HT1080 (cell line): ENCODE results near the gene CBX4. TPM values are rescaled to one million over a fixed set of nuclear protein-coding genes. Genes with fewer than 3 reads are reported as not detected.

ENCODE experiments used
- DNase-seq: peaks from one replicate; pipeline ENCODE4 v3.0.0-alpha.2; 2015; ENCODE audit warnings: low read depth
- total RNA-seq: library from RNA; depleted of rRNA; stranded (reverse); fragments of >200 nt; shearing (Covaris generic); gene quantifications from 2 replicates; pipeline ENCODE4 v1.2.3, GENCODE V29; 2014

CBX4 gene
- total RNA-seq, 1 experiment from 2014 or later, result 33.0 TPM

DNA sequence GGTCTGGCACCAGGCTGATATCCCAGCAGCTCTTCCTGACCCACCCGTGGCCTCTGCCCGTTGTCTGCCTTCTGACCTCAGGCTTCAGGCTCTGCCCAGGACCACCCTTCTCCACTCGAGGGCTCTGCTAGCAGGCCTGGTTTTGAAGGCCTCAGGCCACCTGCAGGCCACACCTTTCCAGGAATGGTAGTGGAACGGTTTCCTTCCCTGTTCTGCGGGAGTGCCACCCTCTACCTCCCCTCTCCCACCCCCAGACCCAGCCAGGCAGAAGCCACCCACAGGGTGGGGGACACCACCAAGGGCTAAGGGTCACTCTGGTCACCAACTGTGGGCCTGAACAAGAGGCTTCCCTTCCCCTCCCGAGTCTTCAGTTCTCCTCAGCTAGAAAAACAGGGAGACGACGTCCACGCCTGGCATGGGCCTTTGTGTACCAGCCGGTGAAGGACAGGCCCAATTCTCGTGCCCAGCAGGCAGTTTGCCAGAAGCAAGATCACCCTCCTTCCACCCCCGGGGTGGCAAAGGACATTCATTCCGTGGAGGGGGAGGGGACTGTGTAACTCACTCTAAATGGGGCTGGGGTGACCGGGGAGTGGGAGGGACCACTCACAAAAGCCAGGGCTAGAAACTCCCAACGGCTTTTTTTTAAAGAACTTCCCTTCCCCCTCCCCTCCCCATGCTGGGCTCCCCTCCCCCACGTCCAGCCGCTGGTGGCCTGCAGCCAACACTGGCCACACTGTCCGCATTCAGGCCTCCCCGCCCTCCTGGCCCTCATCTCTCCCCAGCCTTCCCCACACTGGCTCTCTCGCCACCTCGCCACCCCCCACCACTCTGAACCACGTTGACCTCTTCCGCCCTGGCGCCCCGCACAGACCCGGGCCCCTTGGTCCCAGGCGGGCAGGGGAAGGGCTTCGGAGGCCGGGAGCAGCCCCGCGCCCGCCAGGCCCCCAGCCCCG lies 7.7 kb downstream of the CBX4 start:
- DNase-seq, result no peak

DNA sequence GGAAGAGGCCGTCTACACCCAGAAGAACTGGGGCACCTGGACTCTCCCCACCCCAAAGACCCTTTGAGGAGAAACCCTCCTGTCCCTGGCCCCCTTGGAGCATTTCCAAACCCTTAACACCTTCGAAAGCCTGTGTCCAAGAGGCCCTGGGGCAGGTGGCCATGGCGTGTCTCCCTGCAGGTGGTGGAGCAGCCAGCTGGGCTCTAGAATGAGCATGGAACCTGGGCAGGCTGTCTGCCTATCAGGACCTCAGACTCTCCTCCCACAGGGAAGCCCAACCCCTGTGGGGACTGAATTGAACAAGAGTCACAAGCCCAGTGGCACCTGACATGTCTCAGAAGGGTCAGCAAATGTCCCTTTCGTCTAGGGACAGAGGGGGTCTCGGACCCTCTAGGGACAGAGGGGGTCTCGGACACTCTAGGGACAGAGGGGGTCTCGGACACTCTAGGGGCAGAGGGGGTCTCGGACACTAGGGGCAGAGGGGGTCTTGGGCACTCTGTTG lies 8.4 kb downstream of the CBX4 start:
- no peak for DNase-seq

DNA sequence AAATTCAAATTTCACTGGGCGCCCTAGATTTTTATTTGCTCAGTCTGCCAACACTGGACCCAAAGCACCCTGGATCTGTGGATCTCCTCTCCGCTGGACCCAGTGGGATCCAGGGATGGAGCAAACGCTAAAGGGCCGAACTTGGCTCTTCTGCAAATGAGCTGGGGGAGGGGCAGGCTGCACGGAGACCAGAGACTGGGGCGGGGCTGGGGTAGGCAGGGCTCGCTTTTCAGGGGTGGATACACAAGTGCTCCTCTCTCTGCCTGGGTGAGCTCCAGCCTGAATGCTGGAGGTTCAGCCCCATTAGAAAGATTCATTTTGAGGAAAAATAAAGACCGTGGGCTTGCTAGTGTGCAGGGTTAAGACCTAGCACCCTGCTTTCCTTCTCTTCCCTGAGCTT lies 8.9 kb downstream of the CBX4 start:
- DNase-seq, result no peak

DNA sequence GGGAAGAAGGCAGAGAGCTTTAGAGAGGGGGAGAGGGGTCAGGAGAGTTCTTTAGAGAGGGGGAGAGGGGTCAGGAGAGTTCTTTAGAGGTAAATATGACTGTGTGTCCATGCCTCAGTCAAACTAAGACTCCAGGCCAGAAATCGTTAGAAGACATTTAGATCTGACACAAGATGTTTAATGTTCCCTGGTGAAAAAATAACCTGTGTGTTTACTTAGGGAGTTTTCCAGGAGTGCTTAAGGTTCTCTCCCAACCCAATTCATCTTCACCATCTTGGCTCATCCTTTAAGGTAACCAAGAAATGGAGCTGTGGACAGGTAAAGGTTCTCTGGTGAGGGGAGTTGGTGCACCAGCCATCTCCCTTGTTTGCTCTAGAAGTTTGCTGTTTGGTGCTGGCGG lies 9.8 kb downstream of the CBX4 start:
- DNase-seq, result no peak

DNA sequence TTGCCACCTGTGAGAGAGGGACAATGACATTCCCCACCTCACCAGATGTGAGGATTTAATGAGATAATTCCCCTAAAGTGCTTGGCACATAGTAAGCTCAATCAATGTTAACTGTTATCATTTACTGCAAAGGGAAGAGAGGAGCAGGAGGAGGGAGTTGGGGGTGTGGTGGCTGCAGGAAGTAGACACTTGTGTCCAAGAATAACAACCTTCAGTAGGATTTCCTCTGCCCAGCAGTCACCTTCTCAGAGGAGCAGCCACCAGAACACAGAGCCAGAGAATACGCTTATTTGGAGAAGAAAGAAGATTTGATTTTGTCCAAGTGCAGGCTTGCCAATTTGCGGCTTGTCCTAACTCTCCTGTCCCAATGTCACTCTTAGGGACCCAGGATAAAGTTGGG lies 10.2 kb downstream of the CBX4 start:
- no peak for DNase-seq

DNA sequence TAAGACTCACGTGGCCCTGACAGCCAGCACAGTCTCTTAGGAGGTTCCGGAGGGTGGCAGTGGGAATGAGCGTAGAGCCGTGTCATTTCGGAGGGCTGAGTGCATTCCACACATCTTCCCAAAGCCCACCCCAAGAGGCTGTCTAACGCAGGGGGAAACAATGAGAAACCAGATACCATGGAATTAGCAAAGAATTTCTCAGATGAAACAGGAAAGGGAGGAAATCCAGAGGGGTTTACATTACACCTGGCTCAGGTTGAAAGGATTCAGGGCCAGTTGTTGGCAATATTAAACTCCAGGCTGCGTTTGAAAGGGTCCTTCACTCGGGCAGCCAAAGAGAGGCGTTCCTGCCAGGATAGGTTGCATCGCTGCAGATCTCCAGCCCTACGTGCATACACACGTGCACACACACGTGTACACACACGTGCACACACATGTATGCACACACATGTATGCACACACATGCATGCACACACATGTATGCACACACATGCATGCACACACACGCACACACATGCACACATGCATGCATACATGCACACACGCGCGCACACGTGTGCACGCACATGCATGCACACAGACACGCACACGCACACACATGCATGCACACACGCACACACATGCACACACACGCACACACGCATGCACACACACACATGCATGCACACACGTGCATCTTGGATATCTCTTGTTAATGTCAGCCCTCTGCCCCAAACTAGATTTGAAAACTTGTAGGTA lies 12.2 kb downstream of the CBX4 start:
- DNase-seq, result no peak

DNA sequence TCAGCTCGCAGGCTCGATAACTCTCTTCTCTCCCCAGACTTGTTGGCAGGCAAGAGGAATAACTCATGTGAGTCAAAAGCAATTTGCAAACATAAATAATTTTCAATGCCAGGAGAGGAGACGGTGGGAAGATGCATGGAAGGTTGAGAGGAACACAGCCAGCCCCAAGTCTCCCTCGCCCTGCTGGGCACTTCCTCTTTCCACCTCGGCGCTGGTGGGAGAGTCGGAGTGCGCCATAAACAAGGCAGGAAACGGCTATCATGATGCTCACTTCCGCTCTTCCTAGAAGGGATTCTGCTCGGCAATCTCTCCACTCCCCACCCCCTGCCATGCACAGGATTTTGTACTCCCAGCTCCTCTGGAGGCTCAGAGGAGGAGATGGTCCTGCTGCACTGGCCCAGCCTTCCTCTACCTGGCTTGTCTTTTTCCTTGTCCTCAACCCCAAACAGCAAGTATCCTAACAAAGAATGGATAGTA lies 13.0 kb downstream of the CBX4 start:
- peak; percentile 43 for DNase-seq

DNA sequence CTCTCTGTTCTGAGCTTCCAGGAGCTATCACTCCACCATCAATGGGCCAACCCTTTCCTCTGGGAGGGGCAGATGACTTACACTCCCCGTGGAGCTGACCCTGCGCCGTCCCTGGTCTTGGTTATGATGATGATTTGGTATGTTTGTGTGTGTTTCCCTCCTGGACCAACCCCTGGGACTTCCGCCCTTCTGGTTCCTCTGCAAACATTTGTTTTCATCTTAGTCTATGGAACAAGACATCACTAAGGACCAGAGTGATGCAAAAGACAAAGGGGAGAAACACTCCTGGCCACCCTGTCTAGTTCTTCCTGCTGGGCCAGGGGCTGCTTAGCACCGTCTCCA lies 13.7 kb downstream of the CBX4 start:
- DNase-seq, result no peak

DNA sequence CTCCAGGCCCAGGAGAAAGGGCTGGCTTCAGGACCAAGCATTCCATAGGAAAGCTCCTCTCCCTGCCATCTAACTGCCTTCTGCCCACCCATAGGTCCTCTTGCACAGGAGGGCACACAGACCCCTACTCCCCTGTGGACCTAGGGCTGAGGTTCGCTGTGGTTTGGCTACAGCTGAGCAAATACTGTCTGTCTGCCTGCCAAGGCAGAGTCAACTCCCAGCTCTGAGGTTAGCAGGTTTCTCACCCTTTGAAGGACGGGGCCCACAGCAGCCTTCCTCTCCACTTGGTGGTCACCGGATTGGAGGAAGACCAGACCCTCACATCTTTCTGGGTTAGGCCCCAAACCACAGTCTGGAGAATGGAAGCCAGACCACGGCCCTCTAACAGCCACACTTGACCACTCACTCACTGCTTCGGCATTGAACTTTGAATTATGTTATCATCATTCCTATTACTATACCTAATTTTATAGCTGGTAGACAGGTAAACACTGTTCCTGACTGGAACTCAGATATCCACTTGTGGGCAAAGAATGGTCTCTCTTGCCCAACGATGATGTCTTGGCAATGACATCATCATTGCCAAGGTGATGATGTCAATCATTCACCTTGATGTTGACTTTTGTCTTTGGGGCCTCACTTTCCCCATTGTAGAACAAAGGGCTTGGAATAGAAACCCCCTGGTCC lies 14.2 kb downstream of the CBX4 start:
- DNase-seq, result no peak

DNA sequence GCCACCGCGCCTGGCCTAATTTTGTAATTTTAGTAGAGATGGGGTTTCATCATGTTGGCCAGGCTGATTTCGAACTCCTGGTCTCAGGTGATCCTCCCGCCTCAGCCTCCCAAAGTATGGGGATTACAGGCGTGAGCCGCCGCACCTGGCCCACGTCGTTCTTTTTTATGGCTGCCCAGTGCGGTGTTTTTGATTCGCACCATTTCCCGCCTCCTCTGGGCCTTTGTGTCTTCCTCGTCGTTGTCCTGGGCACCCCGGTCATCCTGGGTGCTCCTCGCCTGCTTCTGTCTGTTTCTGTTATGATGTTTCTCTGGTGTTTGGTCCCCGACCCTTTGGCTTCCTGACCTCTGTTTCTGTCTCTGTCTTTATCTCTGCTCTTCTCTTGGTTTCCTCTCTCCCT lies 15.0 kb downstream of the CBX4 start:
- no peak for DNase-seq

DNA sequence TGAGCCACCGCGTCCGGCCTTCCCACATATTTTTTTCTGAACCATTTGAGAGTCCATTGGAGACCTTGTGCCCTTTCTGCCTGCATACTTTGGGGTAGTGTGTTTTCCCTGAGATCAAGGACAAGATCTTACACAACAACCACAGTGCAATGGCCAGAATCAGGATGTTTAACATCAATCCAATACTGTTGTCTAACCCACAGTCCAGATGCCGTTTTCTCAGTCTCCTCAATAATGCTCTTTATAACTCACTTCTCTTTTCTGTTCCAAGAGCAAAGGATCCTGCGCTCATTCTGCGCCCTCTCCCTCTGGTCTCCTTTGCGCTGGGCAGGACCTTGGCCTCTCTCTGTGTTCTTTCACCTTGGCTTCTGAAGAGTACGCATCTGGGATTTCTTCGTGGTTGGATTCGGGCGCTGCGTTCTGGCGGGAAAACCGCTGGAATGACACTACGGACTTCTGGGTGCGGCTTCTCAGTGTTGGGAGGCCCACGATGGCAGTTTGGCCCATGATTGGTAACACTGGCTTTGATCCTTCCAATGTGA lies 16.6 kb downstream of the CBX4 start:
- no peak for DNase-seq

DNA sequence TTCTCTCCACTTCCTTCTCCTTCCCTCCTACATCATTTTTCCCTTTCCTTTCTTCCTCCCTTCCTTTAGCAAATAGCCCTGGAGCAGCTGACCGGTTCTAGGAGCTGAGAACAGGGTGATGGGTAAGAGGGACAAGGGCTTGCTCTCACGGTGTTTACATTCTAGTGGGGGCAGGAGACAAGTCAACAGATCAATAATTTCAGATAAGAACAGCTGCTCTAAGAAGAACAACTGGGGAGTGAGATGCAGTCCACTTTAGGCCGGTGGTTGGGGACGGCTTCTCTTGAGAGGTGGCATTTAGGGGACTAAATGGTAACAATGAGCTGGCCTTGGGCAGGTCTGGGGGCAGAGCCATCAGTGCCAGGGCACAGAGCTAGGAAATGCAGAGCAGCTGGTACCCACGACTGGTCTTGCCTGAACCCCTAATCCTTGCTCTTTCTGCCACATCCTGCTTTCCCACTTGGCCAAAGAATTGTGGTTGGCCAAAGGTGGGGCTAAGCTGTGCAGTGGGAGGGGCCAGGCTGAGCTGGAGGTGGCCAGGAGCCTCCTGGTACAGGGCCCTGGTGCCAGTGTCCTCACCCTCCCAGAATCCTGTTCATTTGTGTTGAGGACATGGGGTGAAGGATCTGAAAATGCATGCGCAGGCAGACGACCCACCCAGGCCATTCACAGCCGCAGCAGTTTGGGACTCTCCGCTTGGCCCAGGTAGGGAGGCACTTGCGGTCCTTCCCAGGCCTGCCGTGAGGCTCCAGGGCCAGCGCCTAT lies 17.7 kb downstream of the CBX4 start:
- no peak for DNase-seq

DNA sequence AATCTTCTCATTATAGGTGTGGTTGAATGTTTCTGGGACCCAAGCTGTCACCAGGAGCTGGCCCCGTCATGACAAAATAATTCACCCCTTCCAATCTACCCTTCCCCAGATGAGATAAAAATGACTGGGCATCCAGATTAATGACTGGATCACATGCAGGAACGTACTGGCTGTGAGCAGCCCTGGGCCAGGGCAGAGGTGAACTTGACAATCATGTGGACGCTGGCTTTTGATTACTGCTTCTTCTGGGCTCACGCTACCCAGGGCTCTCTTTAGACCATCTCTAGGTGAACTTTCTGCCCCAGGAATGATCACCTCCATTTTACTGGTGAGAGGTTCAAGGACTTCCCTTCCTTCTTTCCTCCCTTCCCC lies 18.3 kb downstream of the CBX4 start:
- no peak for DNase-seq

DNA sequence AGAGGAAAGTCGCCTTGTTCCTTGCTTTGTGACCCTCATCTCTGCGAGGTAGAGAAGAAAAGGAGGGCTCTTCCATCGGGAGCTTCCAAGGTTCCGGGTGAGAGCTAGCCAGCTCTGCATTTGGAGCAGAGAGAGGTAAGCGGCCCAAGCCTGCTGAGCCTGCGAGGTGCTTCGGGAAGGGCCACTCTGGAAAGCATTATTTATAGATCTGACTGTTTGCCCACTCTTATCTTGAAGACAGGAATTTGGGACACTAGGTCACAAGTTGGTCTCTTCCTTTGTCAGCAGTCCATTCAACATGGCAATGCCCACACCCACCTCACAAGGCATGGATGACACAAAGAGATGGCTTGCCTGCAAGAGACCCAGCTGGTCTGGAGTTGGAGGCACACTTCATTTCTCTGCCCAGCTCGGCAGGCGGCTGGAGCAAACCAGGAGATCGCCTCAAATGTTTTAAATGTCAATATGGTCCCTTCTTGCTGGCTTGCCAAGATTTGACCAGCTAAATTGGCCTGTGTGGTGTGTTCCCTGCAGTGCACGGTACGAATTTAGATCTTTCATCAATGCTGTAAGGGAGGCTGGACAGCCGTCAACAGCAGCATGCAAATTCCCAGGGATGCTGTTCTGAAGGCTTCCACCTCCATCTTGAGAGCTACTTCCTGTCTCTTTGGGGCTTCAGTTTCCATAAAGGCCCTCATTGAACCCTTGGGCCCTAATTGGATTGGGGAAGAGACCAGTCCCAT lies 19.5 kb downstream of the CBX4 start:
- DNase-seq, result no peak

DNA sequence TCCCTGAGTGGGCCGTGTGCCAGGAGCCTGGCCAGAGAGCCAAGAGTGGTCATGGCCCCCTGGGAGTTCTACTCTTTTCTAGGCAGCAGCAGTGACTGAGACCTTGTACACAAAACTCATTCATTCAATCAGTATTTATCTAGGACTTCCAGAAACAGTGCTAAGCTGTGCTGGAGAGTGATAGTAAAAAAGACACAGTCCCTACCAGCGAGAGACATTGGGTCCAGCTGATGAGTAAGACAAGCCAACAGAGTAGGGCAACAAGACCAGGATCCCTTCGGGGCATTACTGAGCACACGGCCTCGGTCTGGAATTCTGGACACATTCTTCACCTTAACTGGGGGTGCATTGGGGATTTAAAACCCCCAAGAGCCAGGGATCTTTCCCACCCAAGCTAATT lies 20.2 kb downstream of the CBX4 start:
- no peak for DNase-seq

DNA sequence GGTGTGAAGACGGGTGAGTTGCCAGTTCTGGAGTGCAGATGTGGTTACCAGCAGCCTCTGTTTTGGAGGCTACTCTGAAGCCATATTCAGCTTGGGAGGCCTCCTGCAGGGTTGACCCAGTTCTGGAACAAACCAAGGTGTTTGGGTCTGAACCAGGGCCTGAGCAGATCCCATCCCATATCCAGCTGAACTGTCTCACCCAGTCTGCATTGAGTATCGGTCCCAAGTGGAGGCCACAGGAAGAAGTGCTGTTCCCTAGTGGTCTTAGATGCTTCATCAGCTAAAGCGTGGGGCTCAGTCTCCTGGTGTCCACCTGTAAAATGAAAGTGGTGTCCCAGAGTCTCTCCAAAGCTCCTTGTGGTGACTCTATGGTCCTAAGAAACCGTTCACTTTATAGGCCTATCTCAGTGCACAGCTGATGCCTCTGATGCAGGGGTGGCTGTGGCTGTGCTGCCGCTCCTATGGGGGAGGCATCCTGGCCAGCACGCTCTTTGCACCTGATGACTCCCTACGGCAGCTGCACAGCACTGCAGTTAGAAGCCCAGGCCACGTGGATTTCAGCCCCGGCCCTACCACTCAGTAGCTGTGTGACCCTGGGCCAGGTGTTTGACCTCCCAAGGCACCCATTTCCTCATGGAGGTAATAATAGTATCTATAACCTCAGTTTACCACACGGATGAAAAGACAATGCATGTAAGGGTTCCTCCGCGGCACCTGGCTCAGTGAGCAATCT lies 21.0 kb downstream of the CBX4 start:
- no peak for DNase-seq

DNA sequence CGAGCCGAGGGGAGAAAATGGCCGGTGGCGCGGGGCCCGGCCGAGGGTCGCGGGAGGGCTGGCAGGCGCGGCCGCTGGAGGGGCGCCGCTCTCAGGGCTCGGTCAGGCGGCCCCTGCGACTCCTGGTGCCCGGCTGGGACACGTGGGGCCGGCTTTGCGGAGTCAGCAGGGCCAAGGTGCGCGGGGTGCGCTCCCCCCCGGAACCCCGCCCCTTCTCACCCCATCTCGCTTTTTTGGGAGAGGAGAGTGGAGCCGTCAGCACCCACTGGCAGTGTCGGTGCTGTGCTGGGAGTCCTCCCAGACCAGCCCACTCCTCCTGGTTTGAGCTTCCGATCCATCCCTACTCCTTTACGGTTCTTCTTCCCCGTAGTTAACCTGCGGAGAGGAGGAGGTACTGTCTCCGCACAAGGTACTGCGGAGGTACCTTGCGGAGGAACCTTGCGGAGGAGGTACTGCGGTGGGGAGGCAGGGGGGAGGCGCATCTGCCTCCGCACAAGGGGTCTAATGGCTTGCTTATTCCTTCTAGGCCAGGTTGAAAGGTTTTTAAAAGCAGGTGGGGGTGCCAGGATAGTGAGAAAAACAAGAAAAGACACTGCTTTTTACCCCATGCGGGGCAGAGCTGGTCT lies 23.3 kb downstream of the CBX4 start:
- no peak for DNase-seq

DNA sequence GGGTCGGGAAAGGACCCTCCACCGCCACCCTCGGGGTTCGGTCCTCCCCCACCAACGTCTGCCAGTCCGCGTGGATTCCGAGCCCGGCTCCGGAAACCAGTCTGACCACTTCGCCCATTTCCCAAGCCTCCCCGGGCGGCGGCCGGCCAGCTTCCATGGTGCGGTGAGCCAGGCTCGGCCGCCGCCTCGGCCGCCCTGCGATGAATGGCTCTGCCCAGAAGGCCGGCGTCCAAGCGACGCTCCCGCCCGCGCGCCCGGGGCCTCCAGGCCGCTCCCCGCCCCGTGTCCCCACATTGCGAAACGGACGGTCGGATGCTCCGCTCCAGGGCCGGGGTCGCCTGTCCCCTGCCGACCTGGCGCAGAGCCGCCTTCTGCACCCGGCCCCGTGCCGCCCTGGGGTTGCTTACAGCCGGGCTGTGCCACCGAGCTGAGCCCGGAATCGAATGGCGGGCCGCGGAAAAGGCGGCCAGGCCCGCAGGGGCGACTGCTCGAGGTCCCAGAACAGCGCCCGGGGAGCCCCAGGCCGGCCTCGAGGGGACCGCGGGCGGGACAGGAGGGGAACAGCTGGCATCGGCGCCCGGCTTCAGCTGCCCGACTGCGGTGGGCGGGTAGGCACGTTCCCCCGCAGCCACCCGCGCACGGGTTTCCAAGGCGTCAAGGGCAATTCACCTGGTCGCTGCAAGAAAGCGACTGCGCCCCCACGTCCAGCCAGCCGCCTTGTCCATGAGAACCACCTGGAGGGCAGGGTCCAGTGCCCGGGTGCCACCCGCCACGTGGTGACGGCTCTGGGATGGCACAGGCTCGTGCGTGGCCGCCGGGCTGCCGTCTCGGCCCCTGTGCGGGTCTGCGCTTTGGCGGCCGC lies 24.0 kb downstream of the CBX4 start:
- DNase-seq, result no peak
